GM19324 (cell line): Measurements from ENCODE around the gene DAPK3.
"Not testable (repeated sequence)": the region's sequence is repeated elsewhere in the genome, so short reads cannot be mapped to it uniquely, and the experiment has no call there.

ENCODE experiments used
- ATAC-seq: cut with Tn5 transposase; IDR thresholded peaks from one replicate; pipeline ENCODE4 v1.9.1; 2021; ENCODE audit warnings: mild to moderate bottlenecking, moderate library complexity; ENCODE audit not compliant: unreplicated experiment, low FRiP score

Gene DAPK3

GRCh38 chr19:3980353-3981251 is 9.7 kb upstream of the DAPK3 start:
- ATAC-seq: no peak

DNA sequence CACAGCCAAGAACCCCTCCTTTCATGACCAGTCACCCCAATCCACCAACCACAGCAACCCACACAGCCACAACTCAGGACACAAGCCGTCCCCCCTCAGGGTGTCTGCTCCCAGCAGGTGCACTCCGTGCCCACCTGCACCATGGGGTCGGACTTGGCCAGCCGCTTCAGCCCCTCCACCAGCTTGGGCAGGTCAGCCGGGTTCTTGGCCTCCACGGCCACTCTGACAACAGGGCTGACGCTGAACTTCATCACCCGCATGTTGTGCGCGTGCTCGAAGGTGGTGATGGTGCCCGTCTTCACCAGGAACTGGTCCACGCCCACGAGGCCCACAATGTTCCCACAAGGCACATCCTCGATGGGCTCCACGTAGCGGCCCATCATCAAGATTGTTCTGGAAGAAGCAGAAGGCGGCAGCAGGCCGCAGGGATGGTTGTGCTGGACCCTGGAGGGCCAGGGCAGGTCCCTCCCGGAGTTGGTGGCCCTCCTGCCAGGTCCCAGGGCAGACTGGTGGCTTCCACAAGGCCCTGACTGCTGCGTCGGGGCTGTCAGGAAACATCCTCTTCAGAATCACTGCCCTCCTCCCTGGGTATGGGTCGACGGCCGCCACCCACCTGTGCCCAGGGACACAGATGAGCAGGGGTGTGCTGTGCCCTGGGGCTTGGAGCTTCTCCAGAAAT is 8.9 kb upstream of the DAPK3 start:
- ATAC-seq: no peak

DNA sequence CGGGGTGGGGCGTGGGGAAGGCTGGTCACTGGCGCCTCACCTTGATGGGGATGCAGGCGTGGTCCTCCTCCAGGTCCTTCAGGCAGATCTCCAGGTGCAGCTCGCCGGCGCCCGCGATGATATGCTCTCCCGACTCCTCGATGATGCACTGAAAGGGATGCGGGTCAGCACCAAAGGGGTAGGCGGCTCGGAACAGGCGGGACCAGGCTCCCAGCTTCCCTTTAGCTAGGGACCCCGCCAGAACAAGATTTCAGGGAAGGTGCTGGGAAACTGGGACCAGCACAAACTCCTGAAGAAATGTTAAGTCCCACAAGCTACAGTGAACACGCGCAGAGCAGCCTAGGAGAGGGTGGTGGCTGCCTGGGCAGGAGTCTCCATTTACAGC is 8.4 kb upstream of the DAPK3 start:
- no peak for ATAC-seq

GRCh38 chr19:3978145-3978544 is 7.2 kb upstream of the DAPK3 start:
- no peak for ATAC-seq

DNA sequence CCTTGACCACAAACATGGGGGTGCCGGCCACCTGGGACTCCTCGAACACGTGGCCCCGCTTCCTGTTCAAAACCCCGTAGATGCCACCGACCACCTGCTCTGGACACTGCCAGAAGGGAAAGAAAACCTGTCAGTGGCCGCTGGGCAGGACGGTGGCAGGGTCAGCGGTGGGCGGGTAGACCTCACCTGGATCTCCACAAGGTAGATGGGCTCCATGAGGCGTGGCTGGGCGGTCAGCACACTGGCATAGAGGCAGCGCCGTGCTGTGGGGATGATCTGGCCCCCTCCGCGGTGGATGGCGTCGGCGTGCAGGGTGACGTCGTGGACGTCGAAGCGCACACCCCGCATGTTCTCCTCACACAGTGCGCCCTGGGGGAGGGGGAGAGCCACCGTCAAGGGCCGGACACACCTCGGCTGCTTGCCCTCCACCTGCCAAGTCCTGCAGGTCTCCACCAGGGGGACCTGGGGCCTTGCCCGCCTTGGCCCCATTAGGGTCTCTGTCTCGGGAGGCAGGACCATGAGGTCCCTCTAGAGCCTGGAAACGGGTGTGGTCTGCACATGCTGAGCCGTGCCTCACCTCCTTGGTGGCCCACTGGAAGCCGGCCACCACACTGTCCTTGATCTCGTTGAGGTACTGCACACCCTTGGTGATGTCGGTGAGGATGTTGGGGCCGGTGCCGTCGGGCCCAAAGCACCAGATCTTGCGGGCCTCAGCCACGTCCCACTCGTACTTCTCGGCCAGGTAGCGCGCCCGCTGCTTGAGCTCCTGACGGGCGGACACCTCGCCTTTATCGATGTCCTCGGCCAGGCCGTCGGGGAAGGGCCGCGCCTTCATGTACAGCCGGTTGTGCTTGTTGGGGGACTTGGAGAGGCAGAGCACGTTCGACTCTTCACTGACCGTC is 6.6 kb upstream of the DAPK3 start:
- ATAC-seq: no peak

DNA sequence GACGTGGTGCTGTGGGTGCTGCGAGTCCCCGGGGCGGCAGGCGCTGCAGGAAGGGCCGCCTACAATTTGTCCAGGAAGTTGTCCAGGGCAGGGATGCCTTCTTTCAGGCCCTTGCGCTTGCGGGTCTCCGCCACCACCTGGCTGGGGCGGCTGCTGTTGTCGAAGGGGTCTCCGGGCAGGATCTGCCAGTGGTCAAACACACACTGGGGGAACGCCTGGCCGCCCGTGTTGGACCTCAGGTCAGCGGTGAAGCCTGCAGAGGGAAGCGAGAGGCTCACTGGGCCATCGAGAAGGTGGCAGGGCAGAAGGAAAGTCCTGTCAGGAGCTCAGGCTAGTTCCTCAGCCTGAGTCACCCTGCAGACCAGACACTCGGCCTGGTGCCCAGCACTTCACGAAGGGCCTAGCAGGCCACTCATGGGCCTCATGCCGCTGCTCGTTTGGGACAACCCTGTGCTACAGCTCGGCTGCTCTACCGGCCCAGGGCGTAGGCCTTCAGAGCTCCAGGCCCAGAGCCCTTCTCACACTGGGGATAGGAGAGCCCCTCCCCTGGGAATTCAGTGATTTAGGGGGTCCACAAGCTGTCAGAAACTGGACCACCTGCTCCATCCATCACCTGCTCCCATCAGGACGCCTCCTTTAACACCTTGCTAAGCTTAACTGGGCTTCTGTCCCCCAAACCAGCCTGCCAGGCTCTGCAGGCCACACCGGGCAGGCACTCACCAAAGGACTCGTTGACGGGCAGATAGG is 5.8 kb upstream of the DAPK3 start:
- no peak for ATAC-seq

DNA sequence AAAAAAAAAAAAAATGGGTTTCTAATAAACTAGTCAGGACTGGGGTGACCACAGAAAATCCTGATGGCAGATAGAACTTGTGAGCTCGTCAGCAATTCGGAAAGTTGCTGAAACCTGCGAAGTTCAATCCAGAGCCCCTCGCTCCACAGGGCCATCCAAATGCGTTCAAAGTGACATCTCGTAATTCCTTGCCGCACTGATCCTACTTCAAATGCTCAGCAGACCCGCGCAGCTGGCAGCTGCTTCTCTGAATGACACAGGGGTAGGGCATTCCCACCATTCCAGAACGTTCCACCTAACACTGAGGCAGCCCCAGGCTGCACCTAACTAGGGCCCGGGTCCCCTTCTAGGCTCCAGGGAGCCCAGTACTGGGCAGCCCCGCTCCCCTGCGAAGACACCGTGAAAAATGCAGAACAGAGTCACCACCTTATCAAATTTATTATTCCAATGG is 4.8 kb upstream of the DAPK3 start:
- no peak for ATAC-seq

DNA sequence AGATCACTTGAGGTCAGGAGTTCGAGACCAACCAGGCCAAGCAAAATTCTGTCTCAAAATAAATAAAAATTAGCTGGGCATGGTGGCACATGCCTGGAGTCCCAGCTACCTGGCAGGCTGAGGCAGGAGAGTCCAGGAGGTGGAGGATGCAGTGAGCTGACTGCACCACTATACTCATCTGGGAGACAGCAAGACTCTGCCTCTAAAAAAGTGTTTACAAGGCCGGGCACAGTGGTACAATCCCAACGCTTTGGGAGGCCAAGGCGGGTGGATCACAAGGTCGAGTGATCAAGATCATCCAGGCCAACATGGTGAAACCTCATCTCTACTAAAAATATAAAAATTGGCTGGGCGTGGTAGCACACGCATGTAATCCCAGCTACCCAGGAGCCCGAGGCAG is 4.2 kb upstream of the DAPK3 start:
- ATAC-seq: no peak

DNA sequence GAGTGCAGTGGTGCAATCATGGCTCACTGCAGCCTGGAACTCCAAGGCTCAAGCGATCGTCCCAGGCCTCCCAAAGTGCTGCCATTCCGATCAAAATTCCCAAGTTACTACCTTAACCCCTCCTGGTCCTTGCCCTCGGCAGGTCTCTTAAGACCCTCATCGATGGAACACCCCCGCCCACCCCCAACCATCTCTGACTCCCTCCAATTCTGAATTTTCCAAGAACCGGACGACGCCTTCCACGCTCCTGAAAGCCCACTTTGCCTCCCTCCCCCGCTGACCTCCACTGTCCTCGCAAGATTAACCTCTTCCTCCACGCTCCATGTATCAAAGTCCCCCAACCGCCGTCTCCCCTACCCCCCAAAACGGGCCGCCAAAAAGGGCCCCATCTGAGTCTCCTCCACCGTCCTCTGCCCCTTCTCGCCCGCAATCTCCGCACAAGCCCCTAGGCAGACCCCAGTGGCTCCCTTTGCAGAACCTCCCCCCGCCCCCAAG is 539 bp downstream of the DAPK3 start:
- no peak for ATAC-seq

DNA sequence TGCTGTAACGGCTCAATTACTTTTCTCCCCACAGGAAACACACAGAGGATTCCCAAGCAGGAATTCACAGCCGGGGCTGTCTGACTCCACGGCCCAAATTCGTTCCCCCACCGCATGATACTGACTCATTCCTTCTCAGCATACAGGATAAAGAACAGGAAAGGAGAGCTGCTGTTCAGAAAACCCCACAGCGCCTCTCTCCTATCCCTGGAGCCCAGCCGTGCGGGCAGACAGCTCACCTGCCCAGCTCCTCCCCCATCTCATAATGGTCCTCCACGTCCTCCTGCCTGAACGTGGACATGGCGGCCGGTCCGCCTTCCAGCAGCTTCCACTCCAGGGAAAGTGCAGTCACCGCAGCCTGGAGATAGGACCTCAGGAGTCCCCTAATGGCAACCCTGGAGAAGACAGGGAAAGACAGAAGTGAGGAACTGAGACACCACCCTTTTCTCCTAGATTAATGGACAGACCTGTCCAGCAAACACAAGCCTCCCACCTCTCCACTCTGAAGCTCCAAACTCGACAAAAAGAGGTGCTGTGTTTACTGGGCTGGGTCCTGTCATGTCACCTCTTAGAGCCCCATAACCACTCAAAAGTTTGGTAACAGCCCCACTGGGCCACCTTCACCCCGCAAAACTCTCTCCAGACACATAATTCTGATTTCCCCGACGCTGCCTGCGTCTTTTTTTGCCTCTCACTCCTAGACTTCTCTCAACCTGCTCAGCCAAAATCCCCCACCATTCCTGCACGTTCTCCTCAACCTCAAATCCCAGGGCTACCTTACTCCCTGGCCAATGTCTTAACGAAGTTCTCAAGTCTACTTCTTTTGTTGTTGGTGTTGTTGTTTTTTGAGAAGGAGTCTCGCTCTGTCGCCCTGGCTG is 1.2 kb downstream of the DAPK3 start:
- ATAC-seq: no peak

- ATAC-seq: no peak
Measured at GRCh38 chr19:3968556-3969434, 2.1 kb downstream of the DAPK3 start.

DNA sequence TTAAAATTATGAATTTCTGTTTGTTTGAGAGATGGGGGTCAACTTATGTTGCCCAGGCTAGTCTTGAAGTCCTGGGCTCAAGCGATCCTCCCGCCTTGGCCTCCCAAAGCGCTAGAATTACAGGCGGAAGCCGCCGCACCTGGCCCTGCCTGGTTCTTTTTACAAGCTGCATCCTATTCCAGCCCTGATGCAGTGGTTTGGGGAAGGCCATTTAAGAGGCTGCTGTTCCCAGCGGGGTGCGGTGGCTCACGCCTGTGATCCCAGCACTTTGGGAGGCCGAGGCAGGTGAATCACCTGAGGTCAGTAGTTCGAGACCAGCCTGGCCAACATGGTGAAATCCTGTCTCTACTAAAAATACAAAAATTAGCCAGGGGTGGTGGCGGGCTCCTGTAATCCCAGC is 2.9 kb downstream of the DAPK3 start:
- not testable (repeated sequence) for ATAC-seq

GRCh38 chr19:3966051-3967017 is 4.6 kb downstream of the DAPK3 start:
- no peak for ATAC-seq

DNA sequence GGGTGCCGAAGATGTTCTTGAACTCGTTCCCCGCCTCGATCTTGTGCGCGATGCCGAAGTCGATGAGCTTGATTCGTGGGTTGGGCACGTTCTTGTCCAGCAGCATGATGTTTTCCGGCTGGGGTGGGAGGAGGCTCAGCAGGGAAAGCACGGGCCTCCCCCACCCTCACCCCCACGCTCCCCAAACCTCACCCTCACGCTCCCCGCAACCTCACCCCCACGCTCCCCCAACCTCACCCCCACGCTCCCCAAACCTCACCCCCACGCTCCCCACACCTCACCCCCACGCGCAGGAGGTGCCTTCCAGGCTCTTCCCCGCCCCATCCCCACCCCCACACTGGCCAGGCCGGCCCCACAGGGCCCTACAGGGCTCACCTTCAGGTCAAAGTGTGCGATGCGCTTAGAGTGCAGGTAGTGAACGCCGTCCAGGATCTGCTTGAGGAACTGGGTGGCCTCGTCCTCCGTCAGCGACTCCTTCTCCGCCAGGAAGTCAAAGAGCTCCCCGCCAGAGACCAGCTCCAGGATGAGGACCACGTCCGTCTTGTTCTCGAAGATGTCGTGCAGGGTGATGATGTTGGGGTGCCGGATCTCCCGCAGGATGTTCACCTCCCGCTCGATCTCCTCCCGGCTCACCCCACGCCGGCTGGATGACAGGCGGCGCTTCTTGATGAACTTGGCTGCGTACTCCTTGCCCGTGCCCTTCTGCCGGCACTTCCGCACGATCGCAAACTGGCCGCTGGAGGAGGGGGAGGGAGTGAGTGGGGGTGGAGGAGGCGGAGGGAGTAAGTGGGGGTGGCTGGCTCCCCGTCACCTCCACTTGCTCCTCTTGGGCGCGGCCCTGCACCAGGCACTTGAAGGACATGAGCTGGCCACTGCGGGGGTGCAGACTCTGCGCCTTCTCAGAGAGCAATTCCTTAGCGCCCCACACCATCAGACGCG is 6.4 kb downstream of the DAPK3 start:
- ATAC-seq: no peak

DNA sequence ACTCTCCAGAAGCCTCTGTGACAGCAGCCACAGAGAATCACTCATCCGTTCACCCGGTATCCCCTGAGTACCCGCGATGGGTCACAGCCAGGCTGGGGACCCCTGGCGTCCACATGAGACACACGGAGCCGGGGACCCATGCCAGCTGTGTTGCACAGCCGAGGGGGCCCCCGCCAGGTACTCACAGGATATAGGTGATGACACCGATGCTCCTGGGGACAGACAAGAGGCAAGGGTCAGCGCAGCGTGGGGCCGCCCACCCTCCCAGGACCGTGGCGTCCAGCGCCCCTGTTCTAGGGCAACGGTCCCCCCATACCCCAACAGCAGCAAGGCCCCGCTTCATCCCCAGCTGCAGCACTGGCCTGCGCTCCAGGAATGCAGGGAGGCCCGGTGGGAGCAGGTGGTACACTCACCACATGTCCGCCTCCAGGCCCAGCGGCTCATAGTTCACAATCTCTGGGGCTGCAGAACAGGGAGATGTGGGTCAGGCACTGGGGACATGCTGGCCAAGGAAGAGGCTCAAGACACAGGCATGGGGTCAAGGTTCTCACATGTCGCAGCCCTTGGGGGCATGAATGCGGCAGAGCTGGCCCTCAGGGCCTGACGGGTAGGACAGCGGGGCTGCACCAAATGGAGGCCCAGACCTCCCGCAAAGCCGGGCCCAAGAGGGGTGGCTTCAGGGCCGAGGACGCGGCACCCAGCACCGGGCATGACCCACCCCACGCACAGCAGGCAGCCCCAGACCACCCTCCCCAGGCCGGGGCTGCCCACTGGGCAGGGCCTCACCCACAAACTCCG is 7.2 kb downstream of the DAPK3 start:
- ATAC-seq: no peak
